HepG2 (cell line): ENCODE measurements around the gene CST8. TPM values are rescaled to one million over a fixed set of nuclear protein-coding genes. Genes with fewer than 3 reads are reported as not detected.

Experiments used
- CBX5 ChIP-seq: sonication (generic); formaldehyde crosslinking; IDR thresholded peaks from 2 replicates; pipeline ENCODE4 v1.4.0; 2020; ENCODE audit warnings: missing genetic modification reagents, borderline replicate concordance
- FOXK2 ChIP-seq: fragments of 450-650 bp; IDR thresholded peaks from 2 replicates; pipeline ENCODE4 v1.6.1; 2016
- GFI1 ChIP-seq: sonication (generic); formaldehyde crosslinking; IDR thresholded peaks from 2 replicates; pipeline ENCODE4 v1.5.0; 2020; ENCODE audit warnings: missing genetic modification reagents, mild to moderate bottlenecking, borderline replicate concordance
- GTF3A ChIP-seq: sonication (generic); formaldehyde crosslinking; conservative IDR thresholded peaks from 2 replicates; pipeline ENCODE4 v1.4.0; 2020; ENCODE audit warnings: mild to moderate bottlenecking, missing genetic modification reagents
- ISX ChIP-seq: sonication (generic); formaldehyde crosslinking; conservative IDR thresholded peaks from 2 replicates; pipeline ENCODE4 v1.5.0; 2020; ENCODE audit warnings: missing genetic modification reagents
- KDM3A ChIP-seq: IDR thresholded peaks from 2 replicates; pipeline ENCODE4 v1.6.1; 2018; ENCODE audit warnings: low read depth, missing compliant biosample characterization
- KMT2A ChIP-seq: sonication (generic); formaldehyde crosslinking; IDR thresholded peaks from 2 replicates; pipeline ENCODE4 v1.4.0; 2020; ENCODE audit warnings: missing genetic modification reagents
- MAFK ChIP-seq, 2 experiments: IDR thresholded peaks in 1 of 2; conservative IDR thresholded peaks in 1 of 2; 2 replicates each; pipeline ENCODE4 v1.6.1; 2011; ENCODE audit warnings: improper control_type of control experiment in 2 of 2, low read length in 2 of 2
- MEIS2 ChIP-seq: sonication (generic); formaldehyde crosslinking; IDR thresholded peaks from 2 replicates; pipeline ENCODE4 v1.9.0; 2021; ENCODE audit warnings: mild to moderate bottlenecking, missing genetic modification reagents
- MIXL1 ChIP-seq: IDR thresholded peaks from 2 replicates; pipeline ENCODE4 v1.6.1; 2016
- NFYC ChIP-seq: IDR thresholded peaks from 2 replicates; pipeline ENCODE4 v1.6.1; 2016; ENCODE audit warnings: missing genetic modification reagents, missing compliant biosample characterization
- RFX5 ChIP-seq: IDR thresholded peaks from 2 replicates; pipeline ENCODE4 v1.6.1; 2011; ENCODE audit warnings: low read depth, low read length, improper control_type of control experiment
- RXRB ChIP-seq: IDR thresholded peaks from 2 replicates; pipeline ENCODE4 v1.6.1; 2016; ENCODE audit warnings: borderline replicate concordance, missing genetic modification reagents, missing compliant biosample characterization
- SP2 ChIP-seq: sonication (generic); formaldehyde crosslinking; IDR thresholded peaks from 2 replicates; pipeline ENCODE4 v1.5.1; 2020; ENCODE audit warnings: mild to moderate bottlenecking, missing genetic modification reagents
- ZNF616 ChIP-seq: sonication (generic); formaldehyde crosslinking; IDR thresholded peaks from 2 replicates; pipeline ENCODE4 v1.5.0; 2020; ENCODE audit warnings: low read depth, mild to moderate bottlenecking, missing genetic modification reagents
- ZNF672 ChIP-seq: sonication (generic); formaldehyde crosslinking; IDR thresholded peaks from 2 replicates; pipeline ENCODE4 v1.8.1; 2022; ENCODE audit warnings: missing genetic modification reagents
- polyA plus RNA-seq, 8 experiments: library from polyadenylated mRNA; depleted of rRNA in 3 of 8; stranded (reverse) in 7 of 8; unstranded in 1 of 8; fragments of >200 nt; fragmentation: Illumina TruSeq in 4 of 8; extraction: Trizol in 4 of 8; gene quantifications; 2 replicates each; pipeline versions ENCODE4 v1.2.1 to v1.2.3, GENCODE V29; 2011 to 2016; ENCODE audit warnings: low read depth in 4 of 8, missing spikeins in 1 of 8, mixed read lengths in 1 of 8; ENCODE audit not compliant: insufficient read depth in 1 of 8
- total RNA-seq, 5 experiments: library from RNA; depleted of rRNA; stranded (reverse); fragments of >200 nt; fragmentation: Illumina TruSeq; extraction: Trizol; gene quantifications; 2 replicates each; pipeline ENCODE4 v1.2.3, GENCODE V29; 2016; ENCODE audit warnings: low read depth in 1 of 5
- TF ChIP-seq, protein P1 (sequence below): IDR thresholded peaks from 2 replicates; pipeline ENCODE4 v1.6.1; 2012; ENCODE audit warnings: low read length, improper control_type of control experiment
- TF ChIP-seq, protein P2 (sequence below): sonication (generic); formaldehyde crosslinking; IDR thresholded peaks from 2 replicates; pipeline ENCODE4 v1.4.0; 2020; ENCODE audit warnings: missing genetic modification reagents
- TF ChIP-seq, protein P3 (sequence below): sonication (generic); formaldehyde crosslinking; IDR thresholded peaks from 2 replicates; pipeline ENCODE4 v1.5.1; 2020; ENCODE audit warnings: missing genetic modification reagents, mild to moderate bottlenecking, borderline replicate concordance
- TF ChIP-seq, protein P4 (sequence below): sonication (generic); formaldehyde crosslinking; IDR thresholded peaks from 2 replicates; pipeline ENCODE4 v1.8.0; 2022; ENCODE audit warnings: missing genetic modification reagents, mild to moderate bottlenecking, inconsistent platforms, borderline replicate concordance

Gene CST8
- total and polyA plus RNA-seq, 2 of the 13 experiments (the other 11 are each of a cell fraction or from before 2014, with no cell fraction given) = not detected

DNA sequence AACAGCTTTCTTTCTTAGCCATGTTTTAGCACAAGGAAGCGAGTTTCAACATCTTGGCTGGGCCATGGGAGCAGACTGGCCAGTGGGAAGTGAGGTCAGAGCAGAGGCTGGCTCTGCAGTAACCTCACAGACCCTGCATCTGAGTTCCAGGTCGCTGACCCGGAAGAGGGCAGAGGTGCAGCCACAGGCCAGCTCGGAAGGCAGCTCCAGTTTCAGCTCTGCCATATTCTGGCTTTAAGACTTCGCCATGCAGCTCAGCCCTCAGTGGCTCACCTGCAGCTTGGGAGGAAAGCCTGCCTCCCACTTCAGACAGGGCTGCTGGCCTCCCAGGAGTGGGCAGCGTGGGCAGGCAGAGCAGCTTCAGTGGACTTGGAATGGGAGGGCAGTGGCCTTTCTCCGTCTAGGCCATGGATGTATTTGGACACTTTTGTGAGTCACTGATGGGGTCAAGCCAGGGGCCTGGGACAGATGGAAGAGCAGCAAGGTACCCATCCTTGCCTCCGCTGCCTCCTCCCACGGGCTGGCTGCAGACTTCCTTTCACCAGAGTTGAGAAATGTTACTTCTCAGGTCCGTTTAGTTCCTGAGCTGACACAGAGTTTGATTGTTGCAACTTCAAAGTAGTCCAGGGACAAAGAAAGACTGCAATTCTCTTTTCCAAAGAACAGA, 18.5 kb downstream of the CST8 start (continued):
- no peak for TF ChIP-seq RFX5
- TF ChIP-seq CBX5 (CRISPR knock-in tag) = peak; percentile 62; the same call in 1 of the 2 replicates
- no peak for TF ChIP-seq FOXK2
- TF ChIP-seq KDM3A = no peak
- TF ChIP-seq ZNF616 (CRISPR knock-in tag) = 0 out of 2 replicates have a peak, but pooled peaks have one; percentile 26
- TF ChIP-seq SP2 (CRISPR knock-in tag) = no peak
- no peak for TF ChIP-seq ISX (CRISPR knock-in tag)
- peak; percentile 68 for TF ChIP-seq RXRB
- TF ChIP-seq GFI1 (CRISPR knock-in tag) = no peak
- no peak for TF ChIP-seq MAFK (conservative IDR thresholded peaks at IDR 0.05 in 1 of 2, IDR thresholded peaks at IDR 0.05 in 1 of 2; ENCODE audit: low read length in 2 of 2)
- TF ChIP-seq NFYC (CRISPR knock-in tag) = no peak
- TF ChIP-seq GTF3A = no peak
- TF ChIP-seq, protein P1, sequence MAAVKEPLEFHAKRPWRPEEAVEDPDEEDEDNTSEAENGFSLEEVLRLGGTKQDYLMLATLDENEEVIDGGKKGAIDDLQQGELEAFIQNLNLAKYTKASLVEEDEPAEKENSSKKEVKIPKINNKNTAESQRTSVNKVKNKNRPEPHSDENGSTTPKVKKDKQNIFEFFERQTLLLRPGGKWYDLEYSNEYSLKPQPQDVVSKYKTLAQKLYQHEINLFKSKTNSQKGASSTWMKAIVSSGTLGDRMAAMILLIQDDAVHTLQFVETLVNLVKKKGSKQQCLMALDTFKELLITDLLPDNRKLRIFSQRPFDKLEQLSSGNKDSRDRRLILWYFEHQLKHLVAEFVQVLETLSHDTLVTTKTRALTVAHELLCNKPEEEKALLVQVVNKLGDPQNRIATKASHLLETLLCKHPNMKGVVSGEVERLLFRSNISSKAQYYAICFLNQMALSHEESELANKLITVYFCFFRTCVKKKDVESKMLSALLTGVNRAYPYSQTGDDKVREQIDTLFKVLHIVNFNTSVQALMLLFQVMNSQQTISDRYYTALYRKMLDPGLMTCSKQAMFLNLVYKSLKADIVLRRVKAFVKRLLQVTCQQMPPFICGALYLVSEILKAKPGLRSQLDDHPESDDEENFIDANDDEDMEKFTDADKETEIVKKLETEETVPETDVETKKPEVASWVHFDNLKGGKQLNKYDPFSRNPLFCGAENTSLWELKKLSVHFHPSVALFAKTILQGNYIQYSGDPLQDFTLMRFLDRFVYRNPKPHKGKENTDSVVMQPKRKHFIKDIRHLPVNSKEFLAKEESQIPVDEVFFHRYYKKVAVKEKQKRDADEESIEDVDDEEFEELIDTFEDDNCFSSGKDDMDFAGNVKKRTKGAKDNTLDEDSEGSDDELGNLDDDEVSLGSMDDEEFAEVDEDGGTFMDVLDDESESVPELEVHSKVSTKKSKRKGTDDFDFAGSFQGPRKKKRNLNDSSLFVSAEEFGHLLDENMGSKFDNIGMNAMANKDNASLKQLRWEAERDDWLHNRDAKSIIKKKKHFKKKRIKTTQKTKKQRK = no peak
- TF ChIP-seq KMT2A (CRISPR knock-in tag) = no peak
- TF ChIP-seq, protein P2, sequence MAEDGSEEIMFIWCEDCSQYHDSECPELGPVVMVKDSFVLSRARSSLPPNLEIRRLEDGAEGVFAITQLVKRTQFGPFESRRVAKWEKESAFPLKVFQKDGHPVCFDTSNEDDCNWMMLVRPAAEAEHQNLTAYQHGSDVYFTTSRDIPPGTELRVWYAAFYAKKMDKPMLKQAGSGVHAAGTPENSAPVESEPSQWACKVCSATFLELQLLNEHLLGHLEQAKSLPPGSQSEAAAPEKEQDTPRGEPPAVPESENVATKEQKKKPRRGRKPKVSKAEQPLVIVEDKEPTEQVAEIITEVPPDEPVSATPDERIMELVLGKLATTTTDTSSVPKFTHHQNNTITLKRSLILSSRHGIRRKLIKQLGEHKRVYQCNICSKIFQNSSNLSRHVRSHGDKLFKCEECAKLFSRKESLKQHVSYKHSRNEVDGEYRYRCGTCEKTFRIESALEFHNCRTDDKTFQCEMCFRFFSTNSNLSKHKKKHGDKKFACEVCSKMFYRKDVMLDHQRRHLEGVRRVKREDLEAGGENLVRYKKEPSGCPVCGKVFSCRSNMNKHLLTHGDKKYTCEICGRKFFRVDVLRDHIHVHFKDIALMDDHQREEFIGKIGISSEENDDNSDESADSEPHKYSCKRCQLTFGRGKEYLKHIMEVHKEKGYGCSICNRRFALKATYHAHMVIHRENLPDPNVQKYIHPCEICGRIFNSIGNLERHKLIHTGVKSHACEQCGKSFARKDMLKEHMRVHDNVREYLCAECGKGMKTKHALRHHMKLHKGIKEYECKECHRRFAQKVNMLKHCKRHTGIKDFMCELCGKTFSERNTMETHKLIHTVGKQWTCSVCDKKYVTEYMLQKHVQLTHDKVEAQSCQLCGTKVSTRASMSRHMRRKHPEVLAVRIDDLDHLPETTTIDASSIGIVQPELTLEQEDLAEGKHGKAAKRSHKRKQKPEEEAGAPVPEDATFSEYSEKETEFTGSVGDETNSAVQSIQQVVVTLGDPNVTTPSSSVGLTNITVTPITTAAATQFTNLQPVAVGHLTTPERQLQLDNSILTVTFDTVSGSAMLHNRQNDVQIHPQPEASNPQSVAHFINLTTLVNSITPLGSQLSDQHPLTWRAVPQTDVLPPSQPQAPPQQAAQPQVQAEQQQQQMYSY = no peak
- no peak for TF ChIP-seq MEIS2 (CRISPR knock-in tag)
- TF ChIP-seq, protein P3, sequence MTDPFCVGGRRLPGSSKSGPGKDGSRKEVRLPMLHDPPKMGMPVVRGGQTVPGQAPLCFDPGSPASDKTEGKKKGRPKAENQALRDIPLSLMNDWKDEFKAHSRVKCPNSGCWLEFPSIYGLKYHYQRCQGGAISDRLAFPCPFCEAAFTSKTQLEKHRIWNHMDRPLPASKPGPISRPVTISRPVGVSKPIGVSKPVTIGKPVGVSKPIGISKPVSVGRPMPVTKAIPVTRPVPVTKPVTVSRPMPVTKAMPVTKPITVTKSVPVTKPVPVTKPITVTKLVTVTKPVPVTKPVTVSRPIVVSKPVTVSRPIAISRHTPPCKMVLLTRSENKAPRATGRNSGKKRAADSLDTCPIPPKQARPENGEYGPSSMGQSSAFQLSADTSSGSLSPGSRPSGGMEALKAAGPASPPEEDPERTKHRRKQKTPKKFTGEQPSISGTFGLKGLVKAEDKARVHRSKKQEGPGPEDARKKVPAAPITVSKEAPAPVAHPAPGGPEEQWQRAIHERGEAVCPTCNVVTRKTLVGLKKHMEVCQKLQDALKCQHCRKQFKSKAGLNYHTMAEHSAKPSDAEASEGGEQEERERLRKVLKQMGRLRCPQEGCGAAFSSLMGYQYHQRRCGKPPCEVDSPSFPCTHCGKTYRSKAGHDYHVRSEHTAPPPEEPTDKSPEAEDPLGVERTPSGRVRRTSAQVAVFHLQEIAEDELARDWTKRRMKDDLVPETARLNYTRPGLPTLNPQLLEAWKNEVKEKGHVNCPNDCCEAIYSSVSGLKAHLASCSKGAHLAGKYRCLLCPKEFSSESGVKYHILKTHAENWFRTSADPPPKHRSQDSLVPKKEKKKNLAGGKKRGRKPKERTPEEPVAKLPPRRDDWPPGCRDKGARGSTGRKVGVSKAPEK (CRISPR knock-in tag) = no peak
- TF ChIP-seq ZNF672 (CRISPR knock-in tag) = no peak
- TF ChIP-seq, protein P4, sequence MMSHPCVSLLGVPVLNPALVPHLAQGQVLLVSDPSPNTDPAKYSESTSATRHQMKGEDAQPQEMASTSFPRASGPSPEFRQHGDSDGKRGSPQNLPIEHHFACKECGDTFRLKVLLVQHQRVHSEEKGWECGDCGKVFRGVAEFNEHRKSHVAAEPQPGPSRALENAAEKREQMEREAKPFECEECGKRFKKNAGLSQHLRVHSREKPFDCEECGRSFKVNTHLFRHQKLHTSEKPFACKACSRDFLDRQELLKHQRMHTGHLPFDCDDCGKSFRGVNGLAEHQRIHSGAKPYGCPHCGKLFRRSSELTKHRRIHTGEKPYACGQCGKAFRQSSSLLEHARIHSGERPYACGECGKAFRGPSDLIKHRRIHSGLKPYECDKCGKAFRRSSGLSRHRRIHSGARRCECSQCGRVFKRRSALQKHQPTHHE = no peak
- TF ChIP-seq MIXL1 = no peak
